HG02852 (cell line): ENCODE measurements around the gene SCD.
"Not testable (repeated sequence)": the region's sequence is repeated elsewhere in the genome, so short reads cannot be mapped to it uniquely, and the experiment has no call there.

ENCODE experiments used
- ATAC-seq: cut with Tn5 transposase; IDR thresholded peaks from one replicate; pipeline ENCODE4 v1.9.1; 2021; ENCODE audit warnings: mild to moderate bottlenecking, moderate library complexity; ENCODE audit not compliant: unreplicated experiment

The SCD gene

DNA sequence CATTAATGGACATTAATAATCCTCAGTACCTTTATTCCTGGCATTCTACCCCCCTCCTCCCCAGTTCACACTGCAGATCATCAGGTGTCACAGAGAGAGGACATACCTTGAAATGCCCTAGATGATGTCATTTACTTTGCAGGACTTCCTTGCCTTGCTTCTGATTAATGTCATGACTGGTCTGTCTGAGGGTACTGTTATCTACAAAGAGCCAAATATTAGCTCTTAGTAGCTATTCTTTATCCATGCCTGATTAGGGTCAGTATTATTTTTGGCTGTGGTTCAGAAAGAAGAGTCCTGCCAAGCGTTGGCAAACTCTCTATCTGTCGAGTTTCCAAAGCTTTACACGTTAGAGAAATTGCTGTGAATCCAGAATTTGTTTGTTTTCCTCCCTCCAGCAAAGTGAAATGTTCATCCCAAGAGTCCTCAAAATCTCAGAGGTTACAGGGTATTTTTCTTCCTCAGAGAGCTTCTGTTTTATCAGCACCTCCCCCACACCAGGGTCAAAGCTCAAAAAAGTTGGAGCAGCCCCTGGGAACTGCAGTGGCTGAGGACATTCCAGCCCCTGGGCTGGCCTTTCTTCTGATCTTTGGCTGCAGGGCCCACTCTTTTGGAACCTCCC is 12.6 kb downstream of the SCD start:
- ATAC-seq = no peak

DNA sequence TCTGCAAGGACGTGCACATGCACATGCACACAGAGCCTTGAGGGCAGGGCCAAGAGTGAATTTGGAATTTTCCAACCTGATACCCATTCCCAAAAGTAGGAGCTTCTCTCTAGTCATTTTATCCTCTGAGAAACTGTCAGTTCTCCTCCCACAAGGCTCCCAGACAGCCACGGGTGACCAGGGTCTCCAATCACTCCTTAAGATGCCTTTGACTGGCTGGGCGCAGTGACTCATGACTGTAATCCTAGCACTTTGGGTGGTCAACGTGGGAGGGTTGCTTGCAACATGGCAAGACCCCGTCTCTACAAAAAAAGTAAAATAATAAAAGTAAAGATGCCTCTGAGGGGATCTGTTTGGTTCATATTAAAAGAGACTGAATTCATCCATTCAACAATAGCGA is 13.2 kb downstream of the SCD start:
- no peak for ATAC-seq

DNA sequence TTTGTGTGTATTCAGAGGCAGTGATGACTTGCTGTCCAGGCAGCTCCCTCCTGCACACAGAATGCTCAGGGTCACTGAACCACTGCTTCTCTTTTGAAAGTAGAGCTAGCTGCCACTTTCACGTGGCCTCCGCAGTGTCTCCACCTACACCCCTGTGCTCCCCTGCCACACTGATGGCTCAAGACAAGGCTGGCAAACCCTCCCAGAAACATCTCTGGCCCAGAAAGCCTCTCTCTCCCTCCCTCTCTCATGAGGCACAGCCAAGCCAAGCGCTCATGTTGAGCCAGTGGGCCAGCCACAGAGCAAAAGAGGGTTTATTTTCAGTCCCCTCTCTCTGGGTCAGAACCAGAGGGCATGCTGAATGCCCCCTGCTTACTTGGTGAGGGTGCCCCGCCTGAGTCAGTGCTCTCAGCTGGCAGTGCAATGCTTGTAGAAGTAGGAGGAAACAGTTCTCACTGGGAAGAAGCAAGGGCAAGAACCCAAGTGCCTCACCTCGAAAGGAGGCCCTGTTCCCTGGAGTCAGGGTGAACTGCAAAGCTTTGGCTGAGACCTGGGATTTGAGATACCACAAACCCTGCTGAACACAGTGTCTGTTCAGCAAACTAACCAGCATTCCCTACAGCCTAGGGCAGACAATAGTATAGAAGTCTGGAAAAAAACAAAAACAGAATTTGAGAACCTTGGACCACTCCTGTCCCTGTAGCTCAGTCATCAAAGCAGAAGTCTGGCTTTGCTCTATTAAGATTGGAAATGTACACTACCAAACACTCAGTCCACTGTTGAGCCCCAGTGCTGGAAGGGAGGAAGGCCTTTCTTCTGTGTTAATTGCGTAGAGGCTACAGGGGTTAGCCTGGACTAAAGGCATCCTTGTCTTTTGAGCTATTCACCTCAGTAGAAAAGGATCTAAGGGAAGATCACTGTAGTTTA is 15.8 kb downstream of the SCD start:
- no peak for ATAC-seq

- no peak for ATAC-seq
Measured at GRCh38 chr10:100364175-100364574, 17.1 kb downstream of the SCD start.

DNA sequence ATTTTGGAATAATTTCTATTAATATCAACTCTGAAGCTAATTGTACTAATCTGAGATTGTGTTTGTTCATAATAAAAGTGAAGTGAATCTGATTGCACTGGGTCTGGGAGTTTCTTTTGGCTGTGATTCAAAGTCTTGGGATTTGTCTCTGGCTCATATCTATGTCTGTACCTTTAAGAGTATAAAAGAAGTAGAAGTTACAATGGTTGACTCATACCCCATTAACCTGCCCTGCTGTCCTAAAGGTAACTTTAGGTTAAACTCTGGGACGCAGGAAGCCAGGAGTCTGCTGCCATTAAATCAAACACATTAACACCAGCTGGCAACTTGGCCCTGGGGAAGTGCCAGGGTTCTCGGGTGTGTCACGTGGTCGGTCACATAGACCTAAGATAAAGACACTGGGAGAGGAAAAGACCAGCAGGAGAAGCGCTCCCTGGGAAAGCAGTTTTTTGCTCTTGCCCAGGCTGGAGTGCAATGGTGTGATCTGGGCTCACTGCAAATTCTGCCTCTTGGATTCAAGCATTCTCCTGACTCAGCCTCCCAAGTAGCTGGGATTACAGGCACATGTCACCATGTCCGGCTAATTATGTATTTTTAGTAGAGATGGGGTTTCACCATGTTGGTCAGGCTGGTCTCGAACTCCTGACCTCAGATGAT is 17.8 kb downstream of the SCD start:
- ATAC-seq = no peak

DNA sequence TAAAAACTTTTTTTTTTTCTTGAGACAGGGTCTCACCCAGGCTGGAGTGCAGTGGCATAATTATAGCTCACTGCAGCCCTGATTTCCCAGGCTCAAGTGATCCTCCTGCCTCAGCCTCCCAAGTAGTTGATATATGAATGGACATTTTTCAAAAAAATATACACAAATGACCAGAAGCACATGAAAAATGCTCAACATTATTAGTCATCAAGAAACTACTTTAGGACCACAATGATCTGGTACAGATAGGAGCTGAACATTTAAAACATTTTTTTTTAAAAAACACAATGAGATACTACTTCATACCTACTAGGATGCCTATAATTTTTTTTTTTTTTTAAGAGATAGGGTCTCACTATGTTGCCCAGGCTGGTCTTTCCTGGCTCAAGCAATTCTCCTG is 21.7 kb downstream of the SCD start:
- ATAC-seq = no peak

DNA sequence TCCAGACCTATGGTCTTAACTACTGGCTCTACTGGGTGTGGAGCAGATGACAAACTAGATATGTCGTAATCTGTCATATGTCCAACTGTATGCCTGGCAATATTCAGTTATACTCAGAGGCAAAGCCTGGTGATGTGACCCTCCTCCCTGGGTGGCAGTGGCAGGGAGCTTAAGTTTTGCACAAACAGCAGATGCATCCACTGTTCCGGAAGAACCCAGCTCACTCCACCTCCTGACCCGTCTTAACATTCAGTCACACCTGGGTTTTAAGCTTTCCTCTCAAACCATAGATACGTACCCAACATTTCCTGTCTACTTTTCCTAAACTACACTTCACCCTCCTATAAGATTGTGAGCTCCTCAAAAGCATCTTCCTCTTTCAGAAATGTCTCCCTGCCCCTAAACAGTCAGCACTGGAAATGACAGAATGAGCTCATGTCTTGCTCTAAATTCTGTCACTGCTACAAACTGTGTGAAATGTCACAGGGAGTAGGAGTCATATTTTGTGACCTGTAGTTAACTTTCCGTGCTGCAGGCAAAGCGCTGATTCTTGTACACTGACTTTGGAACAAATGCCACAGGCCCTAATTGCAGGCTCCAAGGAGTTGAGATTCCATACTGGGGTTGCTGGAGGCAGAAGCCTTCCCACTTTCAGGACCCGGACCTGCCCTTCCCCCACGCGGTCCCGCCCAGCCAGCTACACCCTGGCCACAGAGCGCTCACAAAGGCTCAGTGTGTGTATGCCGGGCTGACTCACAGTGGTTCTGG is 23.9 kb downstream of the SCD start:
- no peak for ATAC-seq

- ATAC-seq = no peak
Measured at GRCh38 chr10:100371482-100372027, 24.5 kb downstream of the SCD start.

DNA sequence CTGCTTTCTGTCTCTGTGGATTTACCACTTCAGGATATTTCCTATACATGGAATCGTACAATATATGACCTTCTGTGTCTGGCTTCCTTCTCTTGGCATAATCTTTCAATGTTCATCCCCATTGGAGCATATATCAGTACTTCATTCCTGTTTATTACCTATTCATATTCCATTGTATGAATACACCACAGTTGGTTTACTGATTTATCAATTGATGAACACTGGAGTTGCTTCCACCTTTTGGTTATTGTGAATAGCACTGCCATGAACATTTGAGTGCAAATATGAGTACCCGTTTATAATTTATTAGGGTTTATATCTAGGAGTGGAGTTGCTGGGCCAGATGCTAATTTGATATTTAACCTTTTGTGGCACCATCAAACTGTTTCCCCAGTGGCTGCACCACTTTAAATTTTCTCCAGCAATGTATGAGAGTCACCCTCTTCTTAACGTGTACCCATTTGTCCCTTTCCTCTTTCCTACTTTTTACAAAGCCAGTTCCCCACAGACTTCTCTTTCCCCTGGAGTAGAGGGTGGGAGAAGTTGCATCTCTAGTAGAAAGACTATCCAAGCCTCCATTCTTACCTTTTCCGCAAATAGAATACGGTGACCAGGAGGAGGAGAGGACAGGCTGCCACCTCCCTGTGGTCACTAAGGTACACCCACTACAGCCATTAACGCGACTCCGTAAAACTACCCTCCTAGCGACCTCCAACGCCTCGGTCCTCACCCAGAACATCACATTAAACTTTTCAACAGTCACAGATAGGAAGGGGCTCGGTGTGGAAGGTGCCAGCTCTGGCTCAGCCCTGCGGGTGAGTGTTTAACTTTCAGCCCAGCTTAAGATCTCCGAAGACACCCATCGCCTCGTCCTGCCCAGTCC is 25.6 kb downstream of the SCD start:
- no peak for ATAC-seq

DNA sequence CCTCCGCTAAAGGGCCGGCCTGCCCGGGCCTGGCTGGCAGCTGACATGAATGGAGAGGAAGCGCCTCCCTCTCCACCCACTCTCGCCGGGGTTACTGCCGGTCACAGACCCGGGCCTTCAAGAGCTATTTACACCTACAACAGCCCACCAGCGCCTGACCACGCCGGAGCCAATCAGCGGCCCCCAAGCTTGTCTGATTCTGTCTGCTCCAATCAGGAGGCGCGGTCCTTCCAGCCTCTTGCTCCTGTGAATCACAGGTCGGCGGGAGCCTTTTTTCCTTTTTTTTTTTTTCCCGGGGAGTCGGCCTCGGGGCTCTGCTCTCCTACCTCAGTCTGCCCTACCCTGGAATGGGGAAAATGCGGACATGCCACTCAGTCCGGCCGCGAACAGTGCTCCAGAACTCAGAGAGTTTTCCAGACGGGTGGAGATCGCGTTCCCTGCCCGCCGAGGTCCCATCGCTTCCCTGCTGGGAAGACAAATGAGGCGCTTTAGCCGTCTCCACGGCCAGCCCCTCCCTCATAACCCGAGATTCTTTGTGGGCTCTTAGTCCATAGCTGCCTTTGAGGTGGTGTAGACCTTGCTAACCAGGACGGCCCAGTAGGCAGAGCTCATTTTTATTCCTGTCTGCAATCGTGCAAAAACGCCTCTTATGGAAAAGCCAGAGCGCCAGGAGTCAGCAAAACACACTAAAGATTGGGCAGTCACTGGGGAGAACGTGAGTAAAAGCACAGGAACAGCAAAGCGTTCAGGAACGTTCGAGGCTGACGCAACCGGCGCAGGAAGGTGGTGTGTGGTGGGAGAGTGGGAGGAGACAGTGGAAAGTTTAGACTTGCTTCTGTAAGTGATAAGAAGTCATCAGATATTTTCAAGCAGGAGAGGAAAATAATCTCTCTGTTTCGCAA is 26.5 kb downstream of the SCD start:
- ATAC-seq = peak; percentile 94

DNA sequence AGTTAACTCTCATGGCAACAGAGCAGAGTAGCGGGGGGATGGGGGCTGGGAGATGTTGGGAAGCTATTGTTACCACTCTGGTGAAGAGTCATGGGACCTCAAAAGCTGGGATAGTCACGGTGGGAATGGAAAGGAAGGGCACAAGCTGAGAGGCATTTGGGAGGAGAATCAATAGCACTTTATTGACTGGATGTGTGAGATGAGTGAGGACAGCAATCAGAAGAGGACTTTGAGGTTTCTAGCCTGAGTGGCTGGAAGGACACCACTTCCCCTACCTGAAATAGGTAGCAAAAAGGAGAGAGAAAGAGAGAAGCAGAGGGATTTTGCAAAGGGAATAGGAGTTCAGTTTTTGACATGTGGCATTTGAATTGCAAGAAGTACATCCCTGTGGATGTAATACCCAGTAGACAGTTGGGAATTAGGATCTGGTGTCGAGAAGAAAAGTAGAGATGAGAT is 27.2 kb downstream of the SCD start:
- no peak for ATAC-seq

- not testable (repeated sequence) for ATAC-seq
Measured at GRCh38 chr10:100374677-100375353, 27.8 kb downstream of the SCD start.

DNA sequence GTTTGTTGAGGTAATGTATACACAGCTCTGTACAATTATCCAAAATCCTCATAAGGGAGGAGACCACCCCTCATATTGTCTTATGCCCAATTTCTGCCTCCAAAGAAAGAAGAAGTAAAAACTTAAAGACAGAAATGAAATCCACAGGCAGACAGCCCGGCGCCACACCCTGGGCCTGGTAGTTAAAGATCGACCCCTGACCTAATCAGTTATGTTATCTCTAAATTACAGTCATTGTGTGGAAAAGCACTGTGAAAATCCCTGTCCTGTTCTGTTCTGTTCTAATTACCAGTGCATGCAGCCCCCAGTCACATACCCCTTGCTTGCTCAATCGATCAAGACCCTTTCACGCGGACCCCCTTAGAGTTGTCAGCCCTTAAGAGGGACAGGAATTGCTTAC is 29.6 kb downstream of the SCD start:
- not testable (repeated sequence) for ATAC-seq

DNA sequence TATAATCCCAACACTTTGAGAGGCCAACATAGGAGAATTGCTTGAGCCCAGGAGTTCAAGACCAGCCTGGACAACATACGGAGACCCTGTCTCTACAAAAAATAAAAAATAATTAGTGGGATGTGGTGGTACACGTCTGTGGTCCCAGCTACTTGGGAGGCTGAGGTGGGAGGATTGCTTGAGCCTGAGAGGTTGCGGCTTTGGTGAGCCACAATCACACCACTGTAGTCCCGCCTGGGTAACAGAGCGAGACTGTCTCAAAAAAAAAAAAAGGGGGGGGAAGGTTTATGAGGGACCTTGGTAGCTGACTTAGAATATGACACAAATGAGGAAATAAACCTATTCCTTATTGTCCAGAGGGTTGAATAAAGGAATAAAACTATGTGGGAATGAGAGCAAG is 30.8 kb downstream of the SCD start:
- ATAC-seq = no peak

DNA sequence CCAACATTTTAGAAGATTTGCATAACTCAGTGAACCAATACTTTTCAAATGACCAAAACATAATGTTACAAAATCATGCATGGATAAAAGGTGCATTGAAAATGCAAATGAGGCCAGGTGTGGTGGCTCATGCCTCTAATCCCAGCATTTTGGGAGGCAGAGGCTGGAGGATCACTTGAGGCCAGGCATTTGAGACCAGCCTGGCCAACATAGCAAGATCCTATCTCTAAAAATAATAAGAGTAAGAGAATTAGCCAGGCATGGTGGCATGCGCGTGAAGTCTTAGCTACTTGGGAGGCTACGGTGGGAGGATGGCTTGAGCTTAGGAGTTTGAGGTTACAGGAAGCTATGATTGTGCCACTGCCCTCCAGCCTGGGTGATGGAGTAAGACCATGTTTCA is 33.4 kb downstream of the SCD start:
- no peak for ATAC-seq

DNA sequence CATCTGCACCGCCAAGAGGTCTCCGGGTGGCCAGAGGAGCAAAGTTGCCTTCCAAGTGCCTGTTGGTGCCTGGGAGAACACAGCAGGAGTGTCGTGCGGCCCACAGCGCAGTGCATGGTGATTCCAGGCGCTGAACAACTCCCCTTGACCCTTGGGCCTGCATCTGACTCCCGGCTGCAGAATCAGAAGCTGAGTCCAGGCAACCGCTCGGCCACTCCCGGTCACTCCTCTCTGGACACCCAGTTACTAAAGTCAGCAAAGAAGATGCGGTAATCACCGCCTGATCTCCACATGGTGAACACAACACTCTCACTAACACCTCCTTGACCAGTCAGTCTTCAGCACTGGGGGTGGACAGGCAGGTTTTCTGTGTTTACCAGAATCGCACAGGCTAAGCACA is 35.5 kb downstream of the SCD start:
- ATAC-seq = no peak

DNA sequence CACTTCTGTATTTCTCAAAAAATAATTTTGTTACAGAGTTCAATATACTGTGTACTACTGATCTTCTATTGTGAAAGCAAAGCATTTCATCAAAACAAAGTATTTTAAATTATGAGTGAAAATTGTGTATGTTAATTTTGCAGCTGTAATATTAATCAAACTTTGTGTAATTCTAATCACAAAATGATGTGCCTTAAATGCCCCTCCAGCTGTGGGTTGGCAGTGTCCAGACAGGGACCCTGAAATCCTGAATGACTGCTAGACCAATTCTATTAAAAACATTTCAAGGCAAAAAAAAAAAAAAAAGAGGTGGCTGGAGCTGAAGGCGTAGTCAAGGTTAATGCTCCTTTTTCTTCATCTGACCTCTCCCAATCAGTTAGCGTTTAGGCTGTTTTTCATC is 36.2 kb downstream of the SCD start:
- no peak for ATAC-seq
